HG02852 (cell line): ENCODE data around the gene FXYD1.

Experiments used
- ATAC-seq: cut with Tn5 transposase; IDR thresholded peaks from one replicate; pipeline ENCODE4 v1.9.1; 2021; ENCODE audit warnings: mild to moderate bottlenecking, moderate library complexity; ENCODE audit not compliant: unreplicated experiment

FXYD1 gene

DNA sequence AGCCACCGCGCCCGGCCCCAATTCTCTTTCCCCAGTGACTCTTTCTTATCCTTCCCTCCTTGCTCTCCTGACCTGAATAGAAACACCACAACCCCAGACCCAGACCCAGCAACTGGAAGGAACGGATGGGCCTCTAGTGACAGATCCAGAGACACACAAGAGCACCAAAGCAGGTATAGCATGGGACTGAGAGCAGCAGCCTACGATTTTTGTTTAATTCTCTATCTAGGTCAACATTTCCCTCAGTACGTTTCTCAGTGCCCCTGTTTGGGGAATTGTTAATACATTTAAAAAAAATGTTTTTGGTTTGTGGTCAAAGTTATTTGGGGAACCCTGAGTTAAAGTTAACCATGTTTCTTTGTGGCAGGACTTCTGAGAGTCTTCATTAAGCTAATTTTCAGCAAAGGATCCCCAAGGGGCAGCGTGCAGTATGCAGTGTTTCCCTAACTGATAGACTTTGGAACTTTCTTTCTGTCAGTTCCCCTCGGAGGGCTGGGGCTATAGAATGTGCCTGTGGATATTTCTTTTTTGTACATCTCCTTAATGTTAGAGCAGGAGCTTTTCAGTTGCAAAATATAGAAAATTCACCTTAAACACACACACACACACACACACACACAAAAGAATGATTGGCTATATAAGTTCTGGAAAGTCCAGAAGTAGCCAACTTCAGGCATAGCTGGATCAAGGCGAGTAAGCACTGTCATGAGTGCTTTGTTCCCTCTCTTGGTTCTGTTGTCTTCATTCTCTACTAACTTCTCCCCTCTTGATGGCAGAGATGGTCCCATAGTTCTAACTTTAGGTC lies 22.2 kb downstream of the FXYD1 start:
- ATAC-seq: no peak

DNA sequence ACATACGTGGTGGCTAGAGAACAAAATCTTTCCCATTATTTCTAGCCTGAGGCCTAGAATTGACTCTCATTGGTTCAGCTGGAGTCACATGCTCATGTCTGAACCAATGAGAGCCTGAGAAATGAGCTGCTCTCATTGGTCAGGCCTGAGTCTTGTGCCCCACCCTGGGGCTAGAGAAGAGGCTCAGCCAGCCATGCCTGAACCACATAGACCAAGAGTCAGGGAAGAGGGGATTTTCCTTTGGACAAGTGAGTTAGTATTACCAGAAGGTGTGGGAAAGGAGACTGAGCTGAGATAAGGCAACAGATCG lies 22.8 kb downstream of the FXYD1 start:
- no peak for ATAC-seq

DNA sequence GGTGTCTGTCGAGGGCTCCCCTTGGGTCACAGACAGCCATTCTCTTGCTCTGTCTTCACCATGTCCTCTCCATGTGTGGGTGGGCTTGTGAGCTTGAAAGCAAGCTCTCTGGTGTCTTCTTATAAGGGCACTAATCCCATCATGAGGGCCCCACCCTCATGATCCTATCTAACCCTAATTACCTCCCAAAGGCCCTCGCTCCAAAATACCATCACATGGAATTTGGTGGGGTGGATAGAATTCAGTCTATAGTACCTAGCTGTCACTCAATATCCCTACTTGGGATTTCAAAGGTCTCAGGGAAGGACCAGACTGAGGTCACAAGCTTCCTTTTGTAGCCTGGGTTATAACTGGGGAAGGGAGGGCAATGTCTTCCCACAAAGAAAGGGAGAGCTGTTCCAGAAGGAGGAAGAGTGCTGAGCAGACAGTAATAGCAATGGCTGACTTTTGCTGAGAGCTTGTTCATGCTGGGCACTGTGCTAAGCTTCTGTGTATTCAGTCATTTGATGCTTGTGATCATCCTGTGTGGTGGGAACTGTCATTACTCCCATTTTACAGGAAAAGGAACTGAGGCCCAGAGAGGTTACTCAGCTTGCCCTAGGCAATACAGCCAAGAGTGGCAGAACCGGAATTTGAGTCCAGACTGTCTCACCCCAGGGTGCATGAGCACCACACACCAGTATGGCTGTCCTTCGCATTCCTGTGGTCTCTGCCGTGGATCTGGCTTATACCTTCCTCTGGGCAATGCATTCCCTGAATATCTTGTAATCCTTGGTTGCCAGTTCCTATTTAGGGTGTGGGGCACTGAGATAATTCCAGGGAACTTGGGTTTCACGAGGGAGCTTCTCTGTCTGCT lies 24.1 kb downstream of the FXYD1 start:
- ATAC-seq: no peak

DNA sequence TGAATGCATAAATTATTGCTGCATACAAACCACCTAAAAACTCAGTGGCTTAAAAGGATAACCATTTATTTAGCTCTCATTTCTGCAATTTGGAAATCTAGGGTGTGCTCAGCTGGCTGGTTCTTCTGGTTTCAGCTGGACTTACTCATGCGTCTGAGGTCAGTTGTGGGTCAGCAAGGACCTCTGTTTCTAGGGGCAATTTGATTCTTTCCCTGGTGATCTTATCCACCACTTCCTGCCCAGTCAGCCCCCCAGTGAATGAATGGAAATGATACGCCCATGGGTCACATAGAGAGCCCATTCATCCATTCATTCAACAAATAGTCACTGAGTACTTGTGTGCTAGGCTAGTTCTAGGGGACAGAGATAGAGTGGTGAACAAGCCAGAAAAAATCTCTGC lies 25.8 kb downstream of the FXYD1 start:
- ATAC-seq: no peak

DNA sequence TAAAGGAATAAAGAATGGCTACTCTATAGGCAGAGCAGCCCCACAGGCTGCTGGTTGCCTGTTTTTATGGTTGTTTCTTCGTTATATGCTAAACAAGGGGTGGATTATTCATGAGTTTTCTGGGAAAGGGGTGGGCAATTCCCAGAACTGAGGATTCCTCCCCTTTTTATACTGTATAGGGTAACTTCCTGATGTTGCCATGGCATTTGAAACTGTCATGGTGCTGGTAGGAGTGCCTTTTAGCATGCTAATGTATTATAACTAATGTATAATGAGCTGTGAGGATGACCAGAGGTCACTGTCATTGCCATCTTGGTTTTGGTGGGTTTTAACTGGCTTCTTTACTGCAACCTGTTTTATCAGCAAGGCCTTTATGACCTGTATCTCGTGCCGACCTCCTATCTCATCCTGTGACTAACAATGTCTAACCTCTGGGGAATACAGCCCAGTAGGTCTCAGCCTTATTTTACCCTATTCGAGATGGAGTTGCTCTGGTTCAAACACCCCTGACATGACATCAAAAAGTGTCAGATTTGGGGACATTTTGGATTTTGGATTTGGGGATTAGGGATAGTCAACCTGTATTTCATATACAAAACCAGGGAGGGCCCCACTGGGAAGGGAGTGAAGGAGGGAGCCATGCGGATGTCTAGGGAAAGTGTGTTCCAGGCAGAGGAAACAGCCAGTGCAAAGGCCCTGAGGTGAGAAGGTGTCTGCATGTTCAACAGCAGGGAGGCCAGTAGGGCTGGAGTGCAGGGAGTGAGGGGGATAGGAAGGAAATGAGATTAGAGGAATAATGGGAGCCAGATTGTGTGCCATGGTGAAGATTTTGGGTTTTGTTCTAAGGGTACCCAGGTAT lies 26.8 kb downstream of the FXYD1 start:
- ATAC-seq: no peak

DNA sequence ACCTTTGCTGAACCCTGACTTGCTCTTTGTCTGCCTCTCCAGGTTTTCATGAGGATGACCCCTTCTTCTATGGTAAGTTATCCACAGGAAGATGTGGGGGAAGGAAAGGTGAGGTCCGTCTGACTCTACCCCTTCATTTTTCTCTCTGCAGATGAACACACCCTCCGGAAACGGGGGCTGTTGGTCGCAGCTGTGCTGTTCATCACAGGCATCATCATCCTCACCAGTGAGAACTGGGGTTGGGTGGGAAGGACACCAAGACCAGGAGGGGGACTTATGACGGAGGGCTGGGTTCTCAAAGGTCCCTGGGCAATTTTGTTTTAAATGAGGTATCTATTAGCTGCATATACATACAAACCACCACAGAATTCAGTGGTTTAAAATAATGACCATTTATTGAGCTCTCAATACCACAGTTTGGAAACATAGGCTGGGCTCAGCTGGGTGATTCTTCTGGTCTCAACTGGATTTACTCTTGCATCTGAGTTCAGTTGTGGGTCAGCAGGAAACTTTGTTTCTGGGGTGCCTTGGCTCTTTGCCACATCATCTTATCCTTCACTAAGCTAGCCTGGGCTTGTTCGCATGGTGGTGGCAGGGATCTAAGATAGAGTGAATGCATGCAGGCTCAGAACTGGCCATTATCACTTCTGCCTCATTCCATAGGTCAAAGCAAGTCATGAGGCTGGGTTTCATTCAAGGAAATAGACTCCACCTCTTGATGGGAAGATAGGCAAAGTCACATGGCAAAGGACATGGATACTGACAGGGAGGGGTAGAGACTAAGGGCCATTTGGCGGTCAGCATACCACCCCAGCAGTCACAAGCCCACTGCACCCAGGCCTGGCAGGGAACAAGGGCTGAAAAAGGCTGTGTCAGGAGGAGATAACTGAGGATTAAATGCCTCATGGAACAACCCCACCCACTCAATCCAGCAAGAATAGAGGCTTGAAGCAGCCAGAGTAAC lies 27.8 kb downstream of the FXYD1 start:
- ATAC-seq: no peak

DNA sequence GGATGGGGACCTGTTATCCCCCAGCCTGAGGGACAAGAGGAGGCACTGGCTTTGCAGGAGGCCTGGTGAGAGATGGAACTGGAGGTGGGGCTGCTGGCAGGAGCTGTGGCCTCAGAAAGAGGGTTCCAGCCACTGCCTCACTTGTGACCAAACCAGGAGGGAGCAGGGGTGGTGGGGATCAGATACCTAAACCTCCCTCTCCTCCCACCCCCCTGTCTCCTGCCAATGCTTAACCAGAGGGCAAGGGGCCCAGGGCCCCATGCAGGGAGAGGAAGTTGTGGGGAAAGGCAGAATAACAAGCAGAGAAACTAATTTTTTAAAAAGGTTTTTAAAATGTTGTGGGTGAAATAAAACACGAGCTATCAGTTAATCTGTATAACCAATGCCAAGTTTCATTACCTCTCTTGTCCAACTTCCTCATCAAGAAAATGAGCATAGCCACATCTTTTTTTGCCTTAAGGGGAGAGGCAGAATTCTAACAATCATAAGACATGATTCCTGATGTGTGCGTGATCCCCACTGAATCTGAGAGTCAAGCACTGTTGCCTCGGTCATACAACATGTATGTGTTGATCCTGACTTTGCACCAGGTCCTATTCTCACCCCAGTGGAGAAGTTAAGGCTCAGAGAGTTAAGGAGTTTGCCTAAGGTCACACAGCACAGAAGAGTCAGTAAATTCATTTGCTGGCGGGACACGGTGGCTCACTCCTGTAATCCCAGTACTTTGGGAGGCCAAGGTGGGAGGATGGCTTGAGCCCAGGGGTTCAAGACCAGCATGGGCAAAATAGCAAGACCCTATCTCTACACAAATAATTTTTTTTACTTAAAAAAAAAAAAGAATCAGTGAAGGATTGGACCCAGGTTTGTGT lies 28.9 kb downstream of the FXYD1 start:
- ATAC-seq: no peak

DNA sequence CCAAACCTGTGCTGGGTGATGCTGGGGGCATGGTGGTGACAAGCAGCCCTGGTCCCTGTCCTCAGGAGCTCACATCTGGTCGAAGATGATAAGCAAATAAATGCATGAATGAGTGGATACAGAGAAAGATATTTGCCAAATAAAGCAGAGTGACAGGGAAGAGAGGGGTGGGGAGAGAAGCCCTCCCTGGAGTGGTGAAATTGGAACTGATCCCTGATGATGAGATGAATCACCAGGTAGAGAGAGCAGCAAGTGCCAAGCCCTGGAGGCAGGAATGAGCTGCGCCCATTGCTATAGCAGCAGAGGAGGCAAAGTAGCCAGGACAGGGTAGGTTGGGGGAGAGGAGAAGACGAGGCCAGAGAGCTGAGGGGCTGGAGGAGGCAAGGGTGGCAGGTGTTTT lies 29.6 kb downstream of the FXYD1 start:
- ATAC-seq: no peak

DNA sequence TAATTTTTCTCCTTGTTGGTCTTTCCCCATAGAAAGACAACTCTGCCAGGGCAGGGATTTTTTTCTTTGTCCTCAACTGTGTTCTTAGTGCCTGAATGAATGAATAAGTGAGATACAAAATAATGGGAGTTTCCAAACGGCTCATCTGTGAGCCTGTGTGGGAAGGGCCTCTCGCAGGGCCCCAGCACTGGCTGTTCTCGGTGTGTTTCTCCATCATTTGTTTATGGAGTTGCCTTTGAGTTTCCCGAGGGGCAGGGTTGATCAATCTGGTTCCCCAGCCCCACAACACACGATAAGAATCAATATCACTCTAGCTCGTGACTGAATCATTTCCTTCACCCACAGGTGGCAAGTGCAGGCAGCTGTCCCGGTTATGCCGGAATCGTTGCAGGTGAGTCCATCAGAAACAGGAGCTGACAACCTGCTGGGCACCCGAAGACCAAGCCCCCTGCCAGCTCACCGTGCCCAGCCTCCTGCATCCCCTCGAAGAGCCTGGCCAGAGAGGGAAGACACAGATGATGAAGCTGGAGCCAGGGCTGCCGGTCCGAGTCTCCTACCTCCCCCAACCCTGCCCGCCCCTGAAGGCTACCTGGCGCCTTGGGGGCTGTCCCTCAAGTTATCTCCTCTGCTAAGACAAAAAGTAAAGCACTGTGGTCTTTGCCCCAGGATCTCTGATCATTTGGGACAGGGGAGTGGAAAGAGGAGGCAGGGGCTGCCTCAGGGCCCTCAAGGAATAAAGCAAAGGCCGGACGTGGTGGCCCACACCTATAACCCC lies 30.8 kb downstream of the FXYD1 start:
- ATAC-seq: no peak

DNA sequence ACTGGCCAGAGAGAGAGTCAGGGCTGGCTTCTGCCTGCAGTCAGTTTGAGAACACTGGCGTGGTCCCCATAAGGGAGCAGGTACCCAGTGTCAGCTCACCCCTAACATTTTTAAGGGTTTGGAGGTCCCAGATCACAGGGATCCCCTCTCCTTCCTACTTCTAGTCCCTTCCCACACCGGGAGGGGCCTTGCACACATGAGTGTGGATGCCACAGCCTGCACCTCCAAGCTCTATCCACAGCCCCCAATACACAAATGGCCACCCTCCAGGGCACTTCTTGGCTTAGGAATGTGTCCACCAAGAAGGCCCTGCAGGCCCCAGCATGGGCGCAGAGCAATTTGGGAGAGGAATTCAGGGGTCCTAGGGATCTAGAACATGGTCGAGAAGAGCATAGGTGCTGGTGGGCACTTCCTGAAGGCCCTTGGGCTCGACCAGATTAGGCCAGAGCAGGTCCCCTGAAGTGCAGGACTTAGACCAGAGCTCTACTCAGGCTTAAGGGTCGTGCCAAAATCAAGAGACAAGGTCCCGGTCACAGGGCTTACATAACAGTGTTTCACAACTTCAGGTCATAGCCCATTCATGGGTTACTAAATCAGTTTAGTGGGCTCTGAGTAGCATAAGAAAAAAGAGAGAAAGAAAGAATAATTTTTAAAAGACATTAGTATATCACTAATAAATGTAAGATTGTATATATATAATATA lies 31.9 kb downstream of the FXYD1 start:
- ATAC-seq: no peak

DNA sequence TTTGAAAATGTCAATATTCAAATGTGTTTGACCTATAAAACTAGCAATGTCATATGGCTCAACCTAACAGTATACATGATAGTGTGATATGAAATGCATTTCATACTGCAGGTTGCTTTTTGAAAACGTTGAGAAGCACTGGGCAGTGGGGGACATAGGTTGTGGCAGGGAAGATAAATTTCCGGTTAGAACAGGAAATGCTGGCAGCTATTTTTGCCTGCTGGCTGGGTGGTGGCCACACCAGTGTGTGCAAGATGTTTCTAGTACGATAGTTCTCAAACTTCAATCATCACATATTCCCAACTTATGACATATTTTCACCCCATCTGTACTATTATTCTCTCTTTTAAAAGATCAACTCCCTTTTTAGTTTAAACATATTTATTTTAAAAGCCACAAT lies 33.1 kb downstream of the FXYD1 start:
- ATAC-seq: no peak

DNA sequence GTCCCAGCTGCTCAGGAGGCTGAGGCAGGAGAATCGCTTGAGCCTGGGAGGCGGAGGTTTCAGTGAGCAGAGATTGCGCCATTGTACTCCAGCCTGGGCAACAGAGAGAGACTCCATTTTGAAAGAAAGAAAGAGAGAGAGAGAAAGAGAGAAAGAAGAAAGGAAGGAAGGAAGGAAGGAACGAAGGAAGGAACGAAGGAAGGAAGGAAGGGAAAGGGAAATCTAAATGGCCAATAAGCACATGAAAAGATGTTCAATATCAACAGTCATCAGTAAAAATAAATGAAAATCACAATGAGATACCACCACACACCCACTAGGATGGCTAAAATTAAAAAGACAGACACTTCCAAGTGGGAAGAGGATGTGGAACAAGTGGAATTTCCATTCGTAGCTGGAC lies 35.6 kb downstream of the FXYD1 start:
- ATAC-seq: no peak

DNA sequence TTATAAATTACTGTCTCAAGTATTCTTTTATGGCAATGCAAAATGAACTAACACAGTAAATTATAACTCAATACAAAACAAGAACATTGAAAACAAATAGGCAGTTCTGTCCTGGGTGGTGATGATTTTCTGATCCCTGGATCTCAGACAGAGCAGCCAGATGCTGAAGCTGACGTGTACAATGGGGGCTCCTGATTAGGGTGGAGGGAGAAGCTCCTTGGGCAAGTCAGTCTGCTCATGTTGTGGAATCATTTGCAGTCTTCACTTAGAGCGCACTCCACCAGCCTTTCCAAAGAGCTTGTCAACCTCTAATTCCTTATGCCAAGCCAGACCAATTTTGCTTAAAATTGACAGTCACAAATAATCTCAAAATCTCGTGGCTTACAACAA lies 37.6 kb downstream of the FXYD1 start:
- no peak for ATAC-seq

DNA sequence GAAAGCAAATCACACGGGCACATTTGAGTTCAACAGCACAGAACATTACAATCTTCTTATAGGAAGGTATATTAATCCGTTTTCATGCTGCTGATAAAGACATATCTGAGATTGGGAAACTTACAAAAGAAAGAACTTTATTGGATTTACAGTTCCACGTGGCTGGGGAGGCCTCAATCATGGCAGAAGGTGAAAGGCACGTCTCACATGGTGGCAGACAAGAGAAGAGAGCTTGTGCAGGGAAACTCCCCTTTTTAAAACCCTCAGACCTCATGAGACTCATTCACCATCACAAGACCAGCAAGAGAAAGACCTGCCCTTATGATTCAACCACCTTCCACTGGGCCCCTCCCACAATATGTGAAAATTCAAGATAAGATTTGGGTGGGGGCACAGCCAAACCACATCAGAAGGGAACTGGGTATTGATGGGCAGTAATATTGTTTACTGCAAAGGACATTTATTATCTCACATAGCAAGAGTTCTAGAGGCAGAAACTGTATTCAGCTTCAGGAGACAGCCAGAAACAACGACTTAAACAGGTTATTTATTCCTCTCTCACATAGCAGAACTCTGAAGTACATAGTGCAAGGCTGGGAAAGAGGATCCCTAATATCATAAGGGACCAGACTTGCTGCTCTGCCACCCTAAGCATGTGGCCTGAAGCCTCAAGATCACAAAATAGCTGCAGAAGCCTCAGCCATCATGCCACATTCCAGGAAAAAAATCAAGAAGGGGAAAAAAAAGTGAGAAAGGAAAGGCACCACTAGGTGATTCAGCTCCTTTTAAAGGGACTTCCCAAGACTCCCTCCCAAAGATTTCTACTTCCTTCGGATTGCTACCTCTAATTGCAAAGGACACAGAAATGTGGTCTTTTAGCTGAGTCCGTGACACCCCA lies 39.0 kb downstream of the FXYD1 start:
- no peak for ATAC-seq

DNA sequence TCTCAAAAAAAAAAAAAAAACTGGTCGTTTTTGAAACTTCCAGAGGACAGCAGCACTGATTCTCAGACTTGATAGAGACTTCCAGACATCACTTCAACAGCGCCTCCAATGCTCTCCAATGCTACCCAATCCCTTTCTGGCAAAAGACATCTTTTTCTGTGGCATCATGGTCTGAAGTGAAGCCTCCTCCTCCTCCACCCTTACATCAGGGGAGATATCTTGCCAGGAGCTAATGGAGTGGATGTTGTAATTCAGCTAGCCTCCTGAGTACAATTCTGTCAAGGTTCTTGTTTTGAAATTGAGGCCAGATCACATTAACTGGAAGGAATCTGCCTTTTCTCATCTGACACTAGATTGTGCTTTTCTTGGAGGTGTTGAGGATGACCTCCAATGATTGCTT lies 40.1 kb downstream of the FXYD1 start:
- ATAC-seq: no peak

DNA sequence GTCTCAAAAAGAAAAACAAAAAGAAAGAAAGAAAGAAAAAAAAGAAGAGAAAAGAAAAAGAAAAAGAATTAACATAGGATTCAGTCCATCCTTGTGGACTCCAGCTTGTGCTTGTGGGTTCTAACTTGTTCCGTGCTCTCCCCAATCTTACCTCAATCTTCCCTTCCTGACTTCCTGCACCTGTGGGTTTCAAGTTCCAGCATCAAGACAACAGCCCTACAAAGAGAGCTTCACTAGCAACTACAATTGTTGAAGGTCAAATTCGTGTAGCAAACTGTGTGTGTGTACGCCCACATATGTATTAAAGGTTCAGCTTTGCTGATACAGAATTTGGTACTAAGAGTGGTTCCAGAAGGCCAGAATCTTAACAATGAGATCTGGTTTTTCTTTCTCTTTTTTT lies 41.2 kb downstream of the FXYD1 start:
- no peak for ATAC-seq

DNA sequence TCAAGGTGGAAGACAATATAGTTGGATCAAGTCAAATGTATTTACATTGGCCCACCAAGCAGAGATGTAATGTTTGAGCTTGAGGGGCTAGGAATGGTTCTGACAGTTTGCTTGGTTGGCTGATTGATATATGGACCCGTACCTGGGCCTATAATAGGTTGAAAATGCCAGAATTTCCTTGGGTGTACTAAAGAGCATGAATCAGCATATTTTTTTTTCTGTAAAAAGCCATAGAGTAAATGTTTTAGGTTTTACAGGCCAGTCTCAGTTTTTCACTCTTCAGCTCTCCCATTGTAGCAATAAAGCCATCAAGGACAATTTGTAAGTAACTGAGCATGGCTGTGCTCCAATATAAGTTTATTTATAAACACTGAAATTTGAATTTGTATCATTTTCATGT lies 42.8 kb downstream of the FXYD1 start:
- ATAC-seq: no peak
